ENCODE data around the gene NFATC4.

DNA sequence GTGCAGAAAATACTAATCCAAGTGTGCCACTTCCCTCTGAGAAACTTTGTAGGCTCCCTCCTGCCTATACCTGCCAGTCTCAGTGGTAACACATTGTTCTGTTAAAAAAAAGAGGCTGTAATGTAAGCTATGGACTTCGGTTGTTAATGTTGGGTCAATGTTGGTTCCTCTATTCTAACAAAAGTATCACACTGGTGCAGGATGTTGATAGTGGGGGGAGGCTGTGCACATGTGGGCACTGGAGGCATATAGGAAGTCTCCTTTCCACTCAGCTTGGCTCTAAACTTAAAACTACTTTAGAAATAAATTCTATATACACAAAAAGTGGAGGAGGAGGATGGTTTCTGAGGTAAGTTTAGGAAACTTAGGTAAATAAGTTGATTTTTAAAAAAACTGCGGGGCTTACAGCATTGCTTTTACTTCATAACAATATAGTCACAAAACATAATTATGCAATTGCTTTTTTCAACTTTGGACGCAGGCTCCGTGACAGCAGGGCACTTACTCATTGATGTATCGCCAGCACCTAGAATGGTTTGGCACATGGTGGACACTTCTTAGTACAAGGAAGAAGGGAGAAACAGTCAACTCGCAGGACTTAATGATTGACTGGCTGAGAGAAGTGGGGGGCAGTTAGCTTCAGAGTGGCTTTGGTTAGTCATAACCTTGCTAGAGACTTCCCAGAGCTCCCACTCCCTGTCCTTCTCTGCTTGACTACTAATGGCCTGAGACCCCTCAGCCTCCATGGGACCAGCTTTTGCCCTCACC is 22.9 kb downstream of the NFATC4 start:
- TF ChIP-seq EZH2 (IDR thresholded peaks at IDR 0.05; ENCODE audit: insufficient read depth, poor library complexity, severe bottlenecking) (no peak), EZH2phosphoT487 (IDR thresholded peaks at IDR 0.05; ENCODE audit: insufficient read depth, low read depth) (no peak)
